ENCODE results near the gene SFXN4. TPM values are rescaled to one million over a fixed set of nuclear protein-coding genes. Genes with fewer than 3 reads are reported as not detected.

Gene SFXN4, protein sequence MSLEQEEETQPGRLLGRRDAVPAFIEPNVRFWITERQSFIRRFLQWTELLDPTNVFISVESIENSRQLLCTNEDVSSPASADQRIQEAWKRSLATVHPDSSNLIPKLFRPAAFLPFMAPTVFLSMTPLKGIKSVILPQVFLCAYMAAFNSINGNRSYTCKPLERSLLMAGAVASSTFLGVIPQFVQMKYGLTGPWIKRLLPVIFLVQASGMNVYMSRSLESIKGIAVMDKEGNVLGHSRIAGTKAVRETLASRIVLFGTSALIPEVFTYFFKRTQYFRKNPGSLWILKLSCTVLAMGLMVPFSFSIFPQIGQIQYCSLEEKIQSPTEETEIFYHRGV
- 10 to 100 TPM; 35.0 to 36.7 TPM for total RNA-seq

DNA sequence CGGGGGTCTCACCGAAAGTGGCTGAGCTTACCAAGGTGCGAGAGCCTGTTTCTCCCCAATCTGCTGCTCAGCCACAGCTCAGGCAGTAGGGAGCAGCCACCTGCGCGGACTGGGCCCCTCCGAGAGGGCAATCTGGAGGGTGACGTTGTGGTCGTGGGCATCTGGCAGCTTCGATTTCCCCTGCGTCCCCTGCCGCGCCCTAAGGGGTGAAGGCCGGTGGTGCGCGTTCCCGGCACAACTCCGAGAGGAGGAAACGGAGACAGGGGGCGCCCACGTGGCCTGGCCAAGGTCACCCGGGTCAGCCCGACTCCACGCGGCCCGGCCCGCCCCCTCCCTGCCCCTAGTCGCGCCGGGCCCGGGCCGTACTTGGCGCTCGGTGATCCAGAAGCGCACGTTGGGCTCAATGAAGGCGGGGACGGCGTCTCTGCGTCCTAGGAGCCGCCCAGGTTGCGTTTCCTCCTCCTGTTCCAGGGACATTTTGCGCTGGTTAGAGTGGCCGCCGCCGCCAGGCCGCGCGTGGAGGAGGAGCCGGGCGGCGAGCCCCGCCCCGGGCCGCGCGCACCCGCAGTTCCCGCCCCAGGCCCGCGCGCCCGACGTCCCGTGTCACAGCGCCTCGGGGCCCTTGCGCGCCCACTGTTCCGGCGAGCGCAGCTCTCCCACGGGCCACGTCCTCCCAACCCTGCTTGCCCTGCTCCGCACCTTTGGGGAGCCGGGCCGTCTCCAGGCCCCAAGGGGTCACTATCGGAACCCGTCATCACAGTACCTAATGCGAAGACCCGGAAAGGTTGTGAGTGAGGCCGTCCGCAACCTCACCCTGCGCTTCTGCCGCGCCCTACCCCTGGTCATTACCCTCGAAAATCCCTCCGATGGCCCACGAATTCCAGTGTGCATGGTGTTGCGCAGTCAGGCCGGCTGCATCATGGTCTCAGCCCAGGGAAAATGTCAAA lies at the start of gene SFXN4:
TSS of gene SFXN4 (minus strand) at position 544 of the 947 bp plus-strand sequence. CDS start at position 477, 67 bp downstream.
- ChIA-PET POLR2A (interaction anchor here (0.6 to 1.9 kb wide), 12 partner anchors 8 to 384 kb away, joined by 3 to 10 read pairs (median 4); partner anchors contain the start of genes DENND10 and GRK5), CTCF (interaction anchor here (0.6 to 2.6 kb wide), 7 partner anchors 12 to 324 kb away, joined by 3 to 7 read pairs (median 3); no protein-coding TSS in a partner anchor)
- H3K27me3 Mint-ChIP-seq (ENCODE audit: low read depth) = no peaks in the 10 kb centered on the region
- H3K36me3 Mint-ChIP-seq (ENCODE audit: low read depth) = peaks cover 55% of the 10 kb centered on the region
- DNase-seq = peak; percentile 83
- no peaks in the 10 kb centered on the region for H3K9me3 Mint-ChIP-seq (ENCODE audit: insufficient read depth)
- peak within 1 kb of the TSS; percentile 88 for H3K4me3 Mint-ChIP-seq
- peak within 1 kb of the TSS; percentile 97 for H3K27ac Mint-ChIP-seq
- peak; percentile 92 for ATAC-seq
- H3K4me1 Mint-ChIP-seq (ENCODE audit: low read depth) = peaks cover 47% of the 10 kb centered on the region

- peak overlapping the region; percentile 72 for H3K4me3 Mint-ChIP-seq
- peak overlapping the region; percentile 86 for H3K27ac Mint-ChIP-seq
- H3K36me3 Mint-ChIP-seq (ENCODE audit: low read depth) = peaks cover 12% of the 10 kb centered on the region
- POLR2A ChIA-PET = interaction anchor here (0.7 to 1.9 kb wide), 4 partner anchors 57 to 112 kb away, joined by 3 to 8 read pairs (median 3); no protein-coding TSS in a partner anchor
- H3K9me3 Mint-ChIP-seq (ENCODE audit: insufficient read depth) = no peaks in the 10 kb centered on the region
- peaks cover 57% of the 10 kb centered on the region for H3K4me1 Mint-ChIP-seq (ENCODE audit: low read depth)
- DNase-seq (peak; percentile 39), ATAC-seq (no peak)
- no peaks in the 10 kb centered on the region for H3K27me3 Mint-ChIP-seq (ENCODE audit: low read depth)
- CTCF ChIA-PET = interaction anchor here (1.0 to 6.8 kb wide), 9 partner anchors 10 to 234 kb away, joined by 3 to 74 read pairs (median 6); no protein-coding TSS in a partner anchor
These were observed 46.3 kb upstream of the SFXN4 start for GRCh38 chr10:119211625-119212441.

DNA sequence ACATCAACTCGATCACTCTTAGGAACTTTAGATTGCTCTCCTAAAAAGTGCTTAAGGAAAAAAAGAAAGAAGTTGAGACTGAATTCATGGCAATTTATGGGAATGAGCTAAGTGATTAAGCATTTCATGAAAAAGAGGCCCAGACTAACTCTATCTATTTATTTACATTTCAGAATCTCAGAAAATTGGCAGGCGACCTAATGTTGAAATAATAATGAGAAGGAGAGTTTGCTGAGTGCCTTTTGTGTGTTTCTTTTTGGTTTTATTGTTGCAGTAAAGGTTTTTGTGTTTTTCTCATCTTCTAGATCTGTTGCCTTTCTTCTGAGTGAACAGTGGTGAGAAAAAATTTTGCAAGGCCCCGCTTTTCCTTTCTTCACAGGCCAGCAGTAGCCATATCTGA lies 45.7 kb upstream of the SFXN4 start:
- ATAC-seq = no peak
- CTCF ChIA-PET = interaction anchor here (1.0 to 6.8 kb wide), 9 partner anchors 11 to 234 kb away, joined by 3 to 74 read pairs (median 7); no protein-coding TSS in a partner anchor
- H3K27ac Mint-ChIP-seq = peak overlapping the region; percentile 86
- H3K9me3 Mint-ChIP-seq (ENCODE audit: insufficient read depth) = no peaks in the 10 kb centered on the region
- peak overlapping the region; percentile 72 for H3K4me3 Mint-ChIP-seq
- H3K36me3 Mint-ChIP-seq (ENCODE audit: low read depth) = peaks cover 12% of the 10 kb centered on the region
- H3K27me3 Mint-ChIP-seq (ENCODE audit: low read depth) = no peaks in the 10 kb centered on the region
- DNase-seq = no peak
- POLR2A ChIA-PET = interaction anchor here (1.1 to 1.9 kb wide), 4 partner anchors 44 to 112 kb away, joined by 3 to 8 read pairs (median 4); no protein-coding TSS in a partner anchor
- peaks cover 61% of the 10 kb centered on the region for H3K4me1 Mint-ChIP-seq (ENCODE audit: low read depth)

DNA sequence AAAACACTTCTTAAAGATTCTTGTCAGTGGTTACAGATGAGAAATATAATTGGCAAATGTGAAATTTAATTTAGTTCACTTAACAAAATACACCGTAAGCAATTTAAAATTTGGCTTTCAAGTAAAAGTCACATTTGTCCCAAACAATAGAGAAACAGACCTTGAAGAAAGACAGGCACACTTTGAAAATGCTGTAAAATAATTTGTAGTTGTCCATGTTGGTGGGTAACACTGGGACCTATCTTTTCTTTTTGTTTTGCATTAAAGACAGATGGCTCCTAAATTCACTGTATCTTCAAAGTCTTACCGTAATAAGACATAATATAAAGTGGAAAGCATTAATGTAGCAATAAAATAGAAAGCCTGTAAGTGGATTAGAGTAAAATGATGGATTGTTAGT lies 45.1 kb upstream of the SFXN4 start:
- H3K27me3 Mint-ChIP-seq (ENCODE audit: low read depth) = no peaks in the 10 kb centered on the region
- ChIA-PET POLR2A (interaction anchor here (1.2 to 1.8 kb wide), 3 partner anchors 43 to 91 kb away, joined by 3 to 4 read pairs (median 4); no protein-coding TSS in a partner anchor), CTCF (interaction anchor here (1.0 to 6.8 kb wide), 12 partner anchors 9 to 207 kb away, joined by 3 to 74 read pairs (median 8); no protein-coding TSS in a partner anchor)
- H3K4me3 Mint-ChIP-seq = no peak overlapping the region
- peaks cover 65% of the 10 kb centered on the region for H3K4me1 Mint-ChIP-seq (ENCODE audit: low read depth)
- ATAC-seq = no peak
- peaks cover 12% of the 10 kb centered on the region for H3K36me3 Mint-ChIP-seq (ENCODE audit: low read depth)
- no peak for DNase-seq
- H3K9me3 Mint-ChIP-seq (ENCODE audit: insufficient read depth) = no peaks in the 10 kb centered on the region
- H3K27ac Mint-ChIP-seq = no peak overlapping the region

DNA sequence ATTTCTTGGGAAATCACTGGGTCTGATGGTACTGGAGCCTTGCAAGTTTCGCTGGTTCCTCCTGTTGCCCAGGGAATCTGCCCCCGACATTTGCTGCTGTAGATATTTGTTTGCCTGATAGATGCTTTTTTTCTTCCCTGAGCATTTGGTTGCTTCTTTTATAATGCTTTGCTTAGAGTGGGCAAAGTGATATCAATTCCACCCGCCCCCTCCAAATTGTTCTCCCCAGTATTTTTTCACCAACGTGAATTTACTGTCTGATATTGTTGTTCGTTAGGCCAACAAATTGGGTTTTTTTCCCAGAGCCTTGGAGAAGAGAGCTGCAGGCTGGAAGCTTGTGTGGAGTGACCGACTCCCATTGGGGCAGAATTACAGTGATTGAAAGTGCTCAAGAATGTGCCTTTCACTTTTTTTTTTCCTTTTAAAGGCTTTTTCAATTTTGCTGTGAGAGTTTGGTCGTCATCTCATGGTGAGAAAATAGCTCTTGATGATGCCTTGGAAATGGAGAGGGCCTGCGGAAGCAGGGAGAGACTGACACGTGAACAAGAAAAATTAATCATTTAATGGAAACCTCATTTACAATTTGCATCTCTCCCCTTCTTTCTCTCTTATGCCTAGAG lies 44.3 kb upstream of the SFXN4 start:
- DNase-seq = no peak

GRCh38 chr10:119209035-119209735 lies 43.7 kb upstream of the SFXN4 start:
- Mint-ChIP-seq H3K9me3 (ENCODE audit: insufficient read depth) (no peaks in the 10 kb centered on the region), H3K4me3 (peak overlapping the region; percentile 87), H3K27me3 (ENCODE audit: low read depth) (no peaks in the 10 kb centered on the region), H3K27ac (peak overlapping the region; percentile 76), H3K36me3 (ENCODE audit: low read depth) (peaks cover 11% of the 10 kb centered on the region), H3K4me1 (ENCODE audit: low read depth) (peaks cover 68% of the 10 kb centered on the region)
- POLR2A ChIA-PET = interaction anchor here (1.0 to 5.1 kb wide), 8 partner anchors 14 to 111 kb away, joined by 3 to 35 read pairs (median 4); partner anchors contain the start of gene SFXN4
- ATAC-seq = no peak
- CTCF ChIA-PET = interaction anchor here (0.6 to 6.8 kb wide), 34 partner anchors 8 to 334 kb away, joined by 3 to 74 read pairs (median 4); partner anchors contain the start of gene RGS10
- DNase-seq = peak; percentile 68

More for the DNA sequence above, 44.3 kb upstream of the SFXN4 start:
- Mint-ChIP-seq H3K4me3 (peak overlapping the region; percentile 87), H3K9me3 (ENCODE audit: insufficient read depth) (no peaks in the 10 kb centered on the region), H3K4me1 (ENCODE audit: low read depth) (peaks cover 65% of the 10 kb centered on the region), H3K27me3 (ENCODE audit: low read depth) (no peaks in the 10 kb centered on the region), H3K27ac (peak overlapping the region; percentile 76), H3K36me3 (ENCODE audit: low read depth) (peaks cover 12% of the 10 kb centered on the region)
- ChIA-PET CTCF (interaction anchor here (0.6 to 6.8 kb wide), 32 partner anchors 8 to 333 kb away, joined by 3 to 74 read pairs (median 4); partner anchors contain the start of gene RGS10), POLR2A (interaction anchor here (1.0 to 5.1 kb wide), 8 partner anchors 13 to 111 kb away, joined by 3 to 35 read pairs (median 4); partner anchors contain the start of gene SFXN4)
- no peak for ATAC-seq

DNA sequence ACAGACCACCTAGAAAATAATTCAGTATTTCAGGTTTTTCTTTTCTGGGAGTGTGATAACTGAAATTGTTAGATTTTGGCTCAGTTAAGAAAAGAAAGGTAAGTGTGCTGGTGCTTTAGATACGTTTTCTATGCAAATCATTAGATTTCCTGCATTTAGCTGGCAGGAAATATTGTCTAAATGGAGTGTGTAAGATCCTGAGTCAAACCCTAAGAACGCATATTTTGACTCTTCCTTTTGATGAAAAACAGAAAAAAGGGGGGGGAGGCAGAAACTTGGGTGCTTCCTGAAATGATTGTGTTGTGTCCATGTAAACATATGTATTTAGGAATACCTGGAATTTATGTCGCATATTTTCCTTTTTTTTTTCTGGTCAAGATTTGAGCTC lies 43.0 kb upstream of the SFXN4 start:
- POLR2A ChIA-PET = interaction anchor here (1.0 to 5.1 kb wide), 5 partner anchors 15 to 112 kb away, joined by 3 to 35 read pairs (median 4); partner anchors contain the start of gene SFXN4
- ATAC-seq (no peak), DNase-seq (no peak)
- peaks cover 61% of the 10 kb centered on the region for H3K4me1 Mint-ChIP-seq (ENCODE audit: low read depth)
- CTCF ChIA-PET = interaction anchor here (0.6 to 6.8 kb wide), 22 partner anchors 10 to 573 kb away, joined by 3 to 74 read pairs (median 6); partner anchors contain the start of gene RGS10
- no peaks in the 10 kb centered on the region for H3K27me3 Mint-ChIP-seq (ENCODE audit: low read depth)
- H3K9me3 Mint-ChIP-seq (ENCODE audit: insufficient read depth) = no peaks in the 10 kb centered on the region
- peaks cover 10% of the 10 kb centered on the region for H3K36me3 Mint-ChIP-seq (ENCODE audit: low read depth)
- peak overlapping the region; percentile 87 for H3K4me3 Mint-ChIP-seq
- H3K27ac Mint-ChIP-seq = peak overlapping the region; percentile 76

- Mint-ChIP-seq H3K4me1 (ENCODE audit: low read depth) (peaks cover 57% of the 10 kb centered on the region), H3K27ac (peak overlapping the region; percentile 76), H3K27me3 (ENCODE audit: low read depth) (no peaks in the 10 kb centered on the region), H3K9me3 (ENCODE audit: insufficient read depth) (no peaks in the 10 kb centered on the region), H3K4me3 (peak overlapping the region; percentile 87), H3K36me3 (ENCODE audit: low read depth) (peaks cover 8% of the 10 kb centered on the region)
- CTCF ChIA-PET = interaction anchor here (0.6 to 6.8 kb wide), 31 partner anchors 9 to 574 kb away, joined by 3 to 74 read pairs (median 9); partner anchors contain the start of gene RGS10
- peak; percentile 20 for ATAC-seq
- POLR2A ChIA-PET = interaction anchor here (0.6 to 5.1 kb wide), 20 partner anchors 18 to 333 kb away, joined by 3 to 35 read pairs (median 4); partner anchors contain the start of genes PRDX3 and SFXN4
- peak; percentile 59 for DNase-seq
These were observed 42.4 kb upstream of the SFXN4 start for GRCh38 chr10:119207713-119208552.

DNA sequence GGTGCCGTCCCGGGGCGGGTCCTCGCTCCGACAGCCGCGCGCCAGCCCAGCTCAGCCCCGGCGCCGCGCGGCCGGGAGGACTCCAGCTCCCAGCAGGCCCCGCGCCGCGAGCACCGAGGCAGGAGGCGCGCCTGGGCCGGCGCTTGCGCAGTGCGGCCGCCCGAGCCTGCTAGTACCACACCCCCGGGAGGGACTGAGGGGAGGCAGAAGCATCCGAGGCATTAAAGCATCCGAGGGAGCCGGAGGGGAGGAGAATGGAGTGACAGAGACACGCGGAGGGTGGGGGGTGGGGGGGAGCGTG lies 41.8 kb upstream of the SFXN4 start, which contains the start of gene GRK5:
TSS of gene GRK5 (plus strand) at position 206 of the 301 bp plus-strand sequence. CDS start 347 bp downstream, outside the sequence.
- CTCF ChIA-PET = interaction anchor here (0.7 to 6.8 kb wide), 39 partner anchors 9 to 506 kb away, joined by 3 to 74 read pairs (median 7); partner anchors contain the start of gene RGS10
- Mint-ChIP-seq H3K4me1 (ENCODE audit: low read depth) (peaks cover 51% of the 10 kb centered on the region), H3K36me3 (ENCODE audit: low read depth) (peaks cover 2% of the 10 kb centered on the region), H3K4me3 (peak within 1 kb of the TSS; percentile 89), H3K27me3 (ENCODE audit: low read depth) (no peaks in the 10 kb centered on the region), H3K9me3 (ENCODE audit: insufficient read depth) (no peaks in the 10 kb centered on the region), H3K27ac (peak within 1 kb of the TSS; percentile 97)
- POLR2A ChIA-PET = interaction anchor here (0.6 to 5.1 kb wide), 24 partner anchors 17 to 390 kb away, joined by 3 to 35 read pairs (median 4); partner anchors contain the start of genes PRDX3 and TIAL1
- DNase-seq (peak; percentile 96), ATAC-seq (peak; percentile 86)
